GM18502 (cell line): ENCODE data around the gene CROT.
"Not testable (repeated sequence)": the region's sequence is repeated elsewhere in the genome, so short reads cannot be mapped to it uniquely, and the experiment has no call there.

Experiments
- ATAC-seq: cut with Tn5 transposase; IDR thresholded peaks from one replicate; pipeline ENCODE4 v1.9.1; 2021; ENCODE audit warnings: mild to moderate bottlenecking; ENCODE audit not compliant: unreplicated experiment, poor library complexity

The CROT gene

GRCh38 chr7:87345166-87345927, at the start of gene CROT:
TSS of gene CROT (plus strand) at chr7:87345664. CDS start at chr7:87349069, 3,405 bp downstream.
- ATAC-seq: peak; percentile 97

GRCh38 chr7:87300756-87301155, 44.7 kb upstream of the CROT start:
- ATAC-seq: no peak

GRCh38 chr7:87310790-87311419, 34.6 kb upstream of the CROT start:
- no peak for ATAC-seq

GRCh38 chr7:87312215-87312865, 33.1 kb upstream of the CROT start:
- ATAC-seq: peak; percentile 72

GRCh38 chr7:87316097-87316700, 29.3 kb upstream of the CROT start:
- peak; percentile 84 for ATAC-seq

GRCh38 chr7:87316846-87317552, 28.5 kb upstream of the CROT start:
- no peak for ATAC-seq

GRCh38 chr7:87317691-87318245, 27.7 kb upstream of the CROT start:
- no peak for ATAC-seq

- no peak for ATAC-seq
These were observed 26.7 kb upstream of the CROT start for GRCh38 chr7:87318741-87319140.

GRCh38 chr7:87319154-87319581, 26.3 kb upstream of the CROT start:
- not testable (repeated sequence) for ATAC-seq

GRCh38 chr7:87322912-87323311, 22.6 kb upstream of the CROT start:
- no peak for ATAC-seq

GRCh38 chr7:87325576-87326370, 19.7 kb upstream of the CROT start:
- no peak for ATAC-seq

- ATAC-seq: no peak
These were observed 17.2 kb upstream of the CROT start for GRCh38 chr7:87328281-87328680.

- ATAC-seq: no peak
These were observed 15.1 kb upstream of the CROT start for GRCh38 chr7:87330316-87330715.

GRCh38 chr7:87330942-87331341, 14.5 kb upstream of the CROT start:
- ATAC-seq: no peak

GRCh38 chr7:87331687-87332252, 13.7 kb upstream of the CROT start:
- no peak for ATAC-seq

GRCh38 chr7:87332321-87332720, 13.1 kb upstream of the CROT start:
- ATAC-seq: no peak

GRCh38 chr7:87336136-87336535, 9.3 kb upstream of the CROT start:
- ATAC-seq: no peak

- ATAC-seq: no peak
These were observed 8.1 kb upstream of the CROT start for GRCh38 chr7:87337331-87337730.

- ATAC-seq: no peak
These were observed 6.0 kb upstream of the CROT start for GRCh38 chr7:87339373-87339897.
